ENCODE data around the gene STAT5A.
A peak's percentile ranks its signal among the peaks of the same experiment; 100 is the strongest.

The STAT5A gene

DNA sequence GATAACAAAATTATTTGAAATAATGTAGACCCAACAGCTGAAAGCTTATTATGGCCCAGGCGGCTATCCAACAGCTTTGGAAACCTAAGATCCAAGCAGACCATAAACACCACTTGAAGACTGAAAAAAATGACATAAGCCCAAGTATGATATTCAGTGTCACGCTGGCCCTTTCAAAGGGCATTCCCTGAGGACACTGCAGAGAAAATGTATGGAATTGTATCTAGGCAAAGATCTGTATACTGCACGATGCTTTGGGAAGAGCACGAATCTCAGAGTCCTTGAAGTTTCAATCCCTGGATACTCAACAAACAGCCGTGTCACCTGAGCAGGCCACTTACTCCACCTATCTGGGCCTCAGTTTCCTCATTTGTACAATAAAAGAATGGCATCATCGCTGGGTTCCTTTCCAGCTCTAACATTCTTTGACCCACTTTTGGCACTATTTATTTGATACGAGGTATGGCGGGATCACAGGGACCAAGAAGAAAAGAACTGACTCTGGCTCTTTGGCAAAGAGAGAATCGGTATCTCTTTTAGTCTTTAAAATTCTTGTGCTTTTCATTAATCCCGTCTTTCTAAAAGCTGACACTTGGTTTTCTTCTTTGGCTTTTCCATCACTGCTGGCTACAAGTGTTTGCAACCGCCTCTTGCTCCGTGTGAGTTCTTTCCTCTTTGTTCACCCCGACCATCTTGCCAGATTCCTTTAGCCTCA lies 13.3 kb upstream of the STAT5A start:
- no peak for TF ChIP-seq CTCF (IDR thresholded peaks at IDR 0.05; ENCODE audit: extremely low read depth, insufficient read depth, missing control alignments)
- DNase-seq (ENCODE audit: low spot score) = no peak

GRCh38 chr17:42275527-42276358 lies 12.6 kb upstream of the STAT5A start:
- peak; percentile 46 for DNase-seq (ENCODE audit: low spot score)
- no peak for TF ChIP-seq CTCF (IDR thresholded peaks at IDR 0.05; ENCODE audit: extremely low read depth, insufficient read depth, missing control alignments)
- in situ Hi-C loops (cut with MboI; ENCODE audit: low pct_unique_long_range_greater_than_20kb, low sequenced_read_pairs, unreplicated experiment) = no loop called here

More for the DNA sequence above, 13.3 kb upstream of the STAT5A start:
- in situ Hi-C loops (cut with MboI; ENCODE audit: low pct_unique_long_range_greater_than_20kb, low sequenced_read_pairs, unreplicated experiment) = no loop called here

DNA sequence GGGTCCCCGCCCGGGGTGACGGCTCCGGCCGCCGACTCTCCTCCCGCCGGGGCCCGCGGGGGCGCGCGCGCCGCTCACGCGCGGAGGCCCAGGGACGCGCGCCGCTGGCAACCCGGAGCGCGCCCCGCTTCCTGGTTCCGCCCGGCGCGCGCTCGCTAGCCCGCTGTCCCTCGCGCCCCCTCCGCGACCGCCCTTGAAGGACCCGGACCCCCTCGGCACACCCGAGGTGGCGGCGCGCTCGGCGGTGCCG lies 12.0 kb upstream of the STAT5A start, which contains the start of gene STAT5B:
Gene STAT5B (minus strand): TSS at position 33 of the 250 bp plus-strand sequence. CDS start 44,264 bp downstream, outside the sequence.
- in situ Hi-C loops (cut with MboI; ENCODE audit: low pct_unique_long_range_greater_than_20kb, low sequenced_read_pairs, unreplicated experiment) = no loop called here
- TF ChIP-seq CTCF (IDR thresholded peaks at IDR 0.05; ENCODE audit: extremely low read depth, insufficient read depth, missing control alignments) = no peak
- peak; percentile 94 for DNase-seq (ENCODE audit: low spot score)

GRCh38 chr17:42276609-42277341 lies 11.5 kb upstream of the STAT5A start:
- no peak for TF ChIP-seq CTCF (IDR thresholded peaks at IDR 0.05; ENCODE audit: extremely low read depth, insufficient read depth, missing control alignments)
- DNase-seq (ENCODE audit: low spot score) = no peak
- in situ Hi-C loops (cut with MboI; ENCODE audit: low pct_unique_long_range_greater_than_20kb, low sequenced_read_pairs, unreplicated experiment) = no loop called here

GRCh38 chr17:42277342-42277712 lies 11.0 kb upstream of the STAT5A start:
- no peak for TF ChIP-seq CTCF (IDR thresholded peaks at IDR 0.05; ENCODE audit: extremely low read depth, insufficient read depth, missing control alignments)
- in situ Hi-C loops (cut with MboI; ENCODE audit: low pct_unique_long_range_greater_than_20kb, low sequenced_read_pairs, unreplicated experiment) = no loop called here
- peak; percentile 44 for DNase-seq (ENCODE audit: low spot score)

DNA sequence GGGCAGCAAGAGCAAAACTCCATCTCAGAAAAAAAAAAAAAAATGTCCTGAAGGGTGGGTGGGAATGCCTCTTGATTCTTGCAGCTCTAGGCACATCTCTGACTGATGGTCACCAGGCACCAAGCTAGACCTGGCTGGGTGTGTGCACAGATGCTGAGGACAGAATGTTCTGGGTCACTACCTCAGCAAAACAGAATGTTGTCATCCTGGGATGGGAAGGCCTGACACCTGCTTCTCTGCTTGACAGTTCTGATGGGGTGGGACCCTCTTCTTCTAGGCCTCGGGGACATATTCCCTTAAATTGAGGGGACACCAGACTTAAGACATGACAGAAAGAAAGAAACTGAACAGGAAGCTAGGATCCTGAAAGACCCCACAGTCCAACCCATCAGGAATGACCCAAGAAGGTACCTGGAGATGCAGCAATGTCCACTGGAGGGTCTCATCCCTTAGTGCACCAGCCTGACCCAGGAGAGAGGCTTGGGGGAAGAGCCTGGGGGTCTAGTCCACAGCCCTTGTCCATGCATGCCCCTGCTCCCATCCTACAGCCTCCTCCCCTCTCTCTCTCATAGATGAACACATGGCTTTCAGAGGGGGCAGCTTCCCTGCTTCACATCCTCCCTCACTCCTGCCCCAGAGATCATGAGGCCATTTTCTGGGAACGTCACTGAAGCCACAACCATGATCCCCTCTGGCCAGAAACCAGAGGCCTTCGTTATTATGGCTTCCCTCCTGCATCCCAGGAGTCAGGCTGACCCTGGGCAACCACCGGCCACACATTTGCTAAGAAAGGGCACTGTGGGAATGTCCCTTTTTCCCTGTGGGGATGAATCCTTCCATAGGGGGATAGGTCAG lies 8.3 kb upstream of the STAT5A start:
- in situ Hi-C loops (cut with MboI; ENCODE audit: low pct_unique_long_range_greater_than_20kb, low sequenced_read_pairs, unreplicated experiment) = no loop called here
- no peak for DNase-seq (ENCODE audit: low spot score)
- no peak for TF ChIP-seq CTCF (IDR thresholded peaks at IDR 0.05; ENCODE audit: extremely low read depth, insufficient read depth, missing control alignments)
